ENCODE measurements around the gene EFHC1. TPM values are rescaled to one million over a fixed set of nuclear protein-coding genes. Genes with fewer than 3 reads are reported as not detected.

The EFHC1 gene
- total RNA-seq, 1 donor from 2014 or later: 14.1 TPM

GRCh38 chr6:52566853-52567279 lies 146.7 kb downstream of the EFHC1 start:
- H3K4me1 ChIP-seq (ENCODE audit: control insufficient read depth in 3 of 3, insufficient read depth in 3 of 3, low read length in 3 of 3): peaks cover 24 to 25% (median 25%) of the 10 kb centered on the region in 3 donors
- H3K4me3 ChIP-seq (ENCODE audit: low read length in 3 of 3): no peak overlapping the region
- H3K27me3 ChIP-seq (ENCODE audit: control insufficient read depth in 3 of 3, insufficient read depth in 3 of 3, low read length in 3 of 3): no peaks in the 10 kb centered on the region
- no peaks in the 10 kb centered on the region for H3K9me3 ChIP-seq (ENCODE audit: control insufficient read depth in 3 of 3, low read length in 3 of 3)
- H3K27ac ChIP-seq (ENCODE audit: low read depth, low read length): no peak overlapping the region
- no peaks in the 10 kb centered on the region for H3K36me3 ChIP-seq (ENCODE audit: control insufficient read depth in 3 of 3, insufficient read depth in 3 of 3, low read length in 3 of 3)
- no peak overlapping the region for H3K9ac ChIP-seq (ENCODE audit: low read depth in 1 of 3, low read length in 3 of 3)

GRCh38 chr6:52568320-52568719 lies 148.2 kb downstream of the EFHC1 start:
- Histone ChIP-seq H3K4me3 (ENCODE audit: low read length in 3 of 3) (no peak overlapping the region), H3K27ac (ENCODE audit: low read depth, low read length) (no peak overlapping the region), H3K4me1 (ENCODE audit: control insufficient read depth in 3 of 3, insufficient read depth in 3 of 3, low read length in 3 of 3) (peaks cover 26 to 29% (median 28%) of the 10 kb centered on the region in 3 donors), H3K27me3 (ENCODE audit: control insufficient read depth in 3 of 3, insufficient read depth in 3 of 3, low read length in 3 of 3) (no peaks in the 10 kb centered on the region), H3K36me3 (ENCODE audit: control insufficient read depth in 3 of 3, insufficient read depth in 3 of 3, low read length in 3 of 3) (no peaks in the 10 kb centered on the region), H3K9me3 (ENCODE audit: control insufficient read depth in 3 of 3, low read length in 3 of 3) (no peaks in the 10 kb centered on the region), H3K9ac (ENCODE audit: low read depth in 1 of 3, low read length in 3 of 3) (no peak overlapping the region)

GRCh38 chr6:52570291-52570700 lies 150.2 kb downstream of the EFHC1 start:
- Histone ChIP-seq H3K9ac (ENCODE audit: low read depth in 1 of 3, low read length in 3 of 3) (no peak overlapping the region), H3K4me3 (ENCODE audit: low read length in 3 of 3) (no peak overlapping the region), H3K9me3 (ENCODE audit: control insufficient read depth in 3 of 3, low read length in 3 of 3) (no peaks in the 10 kb centered on the region), H3K27me3 (ENCODE audit: control insufficient read depth in 3 of 3, insufficient read depth in 3 of 3, low read length in 3 of 3) (no peaks in the 10 kb centered on the region), H3K36me3 (ENCODE audit: control insufficient read depth in 3 of 3, insufficient read depth in 3 of 3, low read length in 3 of 3) (no peaks in the 10 kb centered on the region), H3K27ac (ENCODE audit: low read depth, low read length) (peak overlapping the region; percentile 7), H3K4me1 (ENCODE audit: control insufficient read depth in 3 of 3, insufficient read depth in 3 of 3, low read length in 3 of 3) (peaks cover 43% of the 10 kb centered on the region in 3 donors)

GRCh38 chr6:52571099-52571755 lies 151.1 kb downstream of the EFHC1 start:
- Histone ChIP-seq H3K9me3 (ENCODE audit: control insufficient read depth in 3 of 3, low read length in 3 of 3) (no peaks in the 10 kb centered on the region), H3K36me3 (ENCODE audit: control insufficient read depth in 3 of 3, insufficient read depth in 3 of 3, low read length in 3 of 3) (no peaks in the 10 kb centered on the region), H3K9ac (ENCODE audit: low read depth in 1 of 3, low read length in 3 of 3) (no peak overlapping the region), H3K27me3 (ENCODE audit: control insufficient read depth in 3 of 3, insufficient read depth in 3 of 3, low read length in 3 of 3) (no peaks in the 10 kb centered on the region), H3K4me3 (ENCODE audit: low read length in 3 of 3) (no peak overlapping the region), H3K4me1 (ENCODE audit: control insufficient read depth in 3 of 3, insufficient read depth in 3 of 3, low read length in 3 of 3) (peaks cover 46 to 49% (median 47%) of the 10 kb centered on the region in 3 donors), H3K27ac (ENCODE audit: low read depth, low read length) (peak overlapping the region; percentile 48)

GRCh38 chr6:52572536-52572935 lies 152.4 kb downstream of the EFHC1 start:
- peaks cover 40 to 43% (median 42%) of the 10 kb centered on the region in 3 donors for H3K4me1 ChIP-seq (ENCODE audit: control insufficient read depth in 3 of 3, insufficient read depth in 3 of 3, low read length in 3 of 3)
- no peak overlapping the region for H3K9ac ChIP-seq (ENCODE audit: low read depth in 1 of 3, low read length in 3 of 3)
- no peak overlapping the region for H3K27ac ChIP-seq (ENCODE audit: low read depth, low read length)
- no peaks in the 10 kb centered on the region for H3K9me3 ChIP-seq (ENCODE audit: control insufficient read depth in 3 of 3, low read length in 3 of 3)
- H3K4me3 ChIP-seq (ENCODE audit: low read length in 3 of 3): no peak overlapping the region
- no peaks in the 10 kb centered on the region for H3K27me3 ChIP-seq (ENCODE audit: control insufficient read depth in 3 of 3, insufficient read depth in 3 of 3, low read length in 3 of 3)
- no peaks in the 10 kb centered on the region for H3K36me3 ChIP-seq (ENCODE audit: control insufficient read depth in 3 of 3, insufficient read depth in 3 of 3, low read length in 3 of 3)

- H3K27me3 ChIP-seq (ENCODE audit: control insufficient read depth in 3 of 3, insufficient read depth in 3 of 3, low read length in 3 of 3): no peaks in the 10 kb centered on the region
- no peak overlapping the region for H3K27ac ChIP-seq (ENCODE audit: low read depth, low read length)
- peaks cover 37 to 45% (median 41%) of the 10 kb centered on the region in 3 donors for H3K4me1 ChIP-seq (ENCODE audit: control insufficient read depth in 3 of 3, insufficient read depth in 3 of 3, low read length in 3 of 3)
- no peaks in the 10 kb centered on the region for H3K9me3 ChIP-seq (ENCODE audit: control insufficient read depth in 3 of 3, low read length in 3 of 3)
- peak overlapping the region in 1 of 3 donors; percentile 23 for H3K4me3 ChIP-seq (ENCODE audit: low read length in 3 of 3)
- H3K36me3 ChIP-seq (ENCODE audit: control insufficient read depth in 3 of 3, insufficient read depth in 3 of 3, low read length in 3 of 3): no peaks in the 10 kb centered on the region
- H3K9ac ChIP-seq (ENCODE audit: low read depth in 1 of 3, low read length in 3 of 3): peak overlapping the region in 1 of 3 donors; percentile 46
Observed at GRCh38 chr6:52573295-52573694, 153.2 kb downstream of the EFHC1 start.

Other genes with a start within 250 kb of the EFHC1 start
- gene IL17A, start 234.0 kb upstream of the EFHC1 start, total RNA-seq: not detected
- not detected for gene IL17F, start 175.8 kb upstream of the EFHC1 start, total RNA-seq
- 32.9 TPM for gene MCM3, start 135.6 kb upstream of the EFHC1 start, total RNA-seq
- gene PAQR8, start 58.2 kb upstream of the EFHC1 start, total RNA-seq: 6.3 TPM
- 13.6 TPM for gene TRAM2, start 156.7 kb downstream of the EFHC1 start, total RNA-seq